ENCODE measurements around the gene VPS37B. TPM values are rescaled to one million over a fixed set of nuclear protein-coding genes. Genes with fewer than 3 reads are reported as not detected.

VPS37B gene
- total and polyA plus RNA-seq, 12 donors = 11.0 to 52.4 (median 28.0) TPM

- no peak overlapping the region for H3K4me3 ChIP-seq
- 27 to 49% (median 47%) methylated on average over 10 to 20 of the region's 20 CpGs for WGBS, 4 donors
- DNase-seq = peak in 3 of 7 donors; percentile 47 to 59 (median 47)
- H3K36me3 ChIP-seq (replicated peaks in 1 of 2) = peaks cover 0 to 13% of the 10 kb centered on the region in 2 donors
- no peaks in the 10 kb centered on the region for H3K27me3 ChIP-seq
- H3K9me3 ChIP-seq (replicated peaks in 1 of 3) = no peaks in the 10 kb centered on the region
- TF ChIP-seq, protein P1, sequence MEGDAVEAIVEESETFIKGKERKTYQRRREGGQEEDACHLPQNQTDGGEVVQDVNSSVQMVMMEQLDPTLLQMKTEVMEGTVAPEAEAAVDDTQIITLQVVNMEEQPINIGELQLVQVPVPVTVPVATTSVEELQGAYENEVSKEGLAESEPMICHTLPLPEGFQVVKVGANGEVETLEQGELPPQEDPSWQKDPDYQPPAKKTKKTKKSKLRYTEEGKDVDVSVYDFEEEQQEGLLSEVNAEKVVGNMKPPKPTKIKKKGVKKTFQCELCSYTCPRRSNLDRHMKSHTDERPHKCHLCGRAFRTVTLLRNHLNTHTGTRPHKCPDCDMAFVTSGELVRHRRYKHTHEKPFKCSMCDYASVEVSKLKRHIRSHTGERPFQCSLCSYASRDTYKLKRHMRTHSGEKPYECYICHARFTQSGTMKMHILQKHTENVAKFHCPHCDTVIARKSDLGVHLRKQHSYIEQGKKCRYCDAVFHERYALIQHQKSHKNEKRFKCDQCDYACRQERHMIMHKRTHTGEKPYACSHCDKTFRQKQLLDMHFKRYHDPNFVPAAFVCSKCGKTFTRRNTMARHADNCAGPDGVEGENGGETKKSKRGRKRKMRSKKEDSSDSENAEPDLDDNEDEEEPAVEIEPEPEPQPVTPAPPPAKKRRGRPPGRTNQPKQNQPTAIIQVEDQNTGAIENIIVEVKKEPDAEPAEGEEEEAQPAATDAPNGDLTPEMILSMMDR (IDR thresholded peaks at IDR 0.05) = no peak
- no peak for TF ChIP-seq POLR2A (IDR thresholded peaks at IDR 0.05)
- peaks cover 12 to 27% of the 10 kb centered on the region in 2 donors for H3K4me1 ChIP-seq (replicated peaks in 1 of 2)
- intact Hi-C loops (cut with DNase I) = no loop called here
- peak overlapping the region in 3 of 5 donors; percentile 62 to 91 (median 82) for H3K27ac ChIP-seq
These were observed 33.8 kb downstream of the VPS37B start for GRCh38 chr12:122862110-122862634.

DNA sequence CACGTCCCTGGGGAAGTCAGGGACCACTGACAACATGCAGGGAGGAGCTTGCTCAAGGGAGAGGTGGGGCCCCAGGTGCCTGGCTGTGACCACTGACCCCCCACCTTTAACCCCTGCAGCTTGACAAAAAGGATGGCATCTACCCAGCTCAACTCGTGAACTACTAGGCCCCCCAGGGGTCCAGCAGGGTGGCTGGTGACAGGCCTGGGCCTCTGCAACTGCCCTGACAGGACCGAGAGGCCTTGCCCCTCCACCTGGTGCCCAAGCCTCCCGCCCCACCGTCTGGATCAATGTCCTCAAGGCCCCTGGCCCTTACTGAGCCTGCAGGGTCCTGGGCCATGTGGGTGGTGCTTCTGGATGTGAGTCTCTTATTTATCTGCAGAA is 34.3 kb downstream of the VPS37B start:
- TF ChIP-seq, protein P1 (IDR thresholded peaks at IDR 0.05) = no peak
- no peak for TF ChIP-seq POLR2A (IDR thresholded peaks at IDR 0.05)
- intact Hi-C loops (cut with DNase I) = loop anchor here in 1 of 2 donors (2.0 kb wide), 1 partner anchor 89 kb away; no protein-coding TSS in a partner anchor
- Histone ChIP-seq H3K4me1 (replicated peaks in 1 of 2) (peaks cover 12 to 27% of the 10 kb centered on the region in 2 donors), H3K36me3 (replicated peaks in 1 of 2) (peaks cover 0 to 8% of the 10 kb centered on the region in 2 donors), H3K27me3 (no peaks in the 10 kb centered on the region), H3K9me3 (replicated peaks in 1 of 3) (no peaks in the 10 kb centered on the region), H3K27ac (peak overlapping the region in 3 of 5 donors; percentile 62 to 91 (median 82)), H3K4me3 (no peak overlapping the region)
- no peak for DNase-seq
- 52 to 71% (median 58%) methylated on average over 1 to 5 of the region's 5 CpGs for WGBS, 4 donors

DNA sequence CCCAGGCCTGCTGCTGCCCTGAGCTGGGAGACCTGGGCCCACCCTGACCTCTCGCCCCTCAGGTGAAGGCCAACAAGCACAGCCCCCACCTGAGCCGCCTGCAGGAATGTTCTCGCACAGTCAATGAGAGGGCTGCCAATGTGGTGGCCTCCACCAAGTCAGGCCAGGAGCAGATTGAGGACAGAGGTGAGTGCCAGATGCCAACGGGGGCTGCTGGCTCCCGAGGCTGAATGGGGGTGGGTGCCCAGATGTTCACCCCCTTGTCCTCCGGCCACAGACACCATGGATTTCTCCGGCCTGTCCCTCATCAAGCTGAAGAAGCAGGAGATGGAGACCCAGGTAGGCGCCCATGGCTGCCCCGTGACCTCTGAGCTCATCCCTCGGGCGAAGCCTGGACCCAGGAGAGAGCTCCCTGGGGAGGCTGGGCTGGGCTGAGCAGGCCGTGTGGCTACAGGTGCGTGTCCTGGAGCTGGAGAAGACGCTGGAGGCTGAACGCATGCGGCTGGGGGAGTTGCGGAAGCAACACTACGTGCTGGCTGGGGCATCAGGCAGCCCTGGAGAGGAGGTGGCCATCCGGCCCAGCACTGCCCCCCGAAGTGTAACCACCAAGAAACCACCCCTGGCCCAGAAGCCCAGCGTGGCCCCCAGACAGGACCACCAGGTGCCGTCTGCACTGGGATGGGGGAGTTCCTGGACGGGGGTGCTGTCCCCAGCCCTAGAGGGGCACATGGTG is 34.9 kb downstream of the VPS37B start:
- WGBS, 4 donors = 74 to 92% (median 78%) methylated on average over 10 to 23 of the region's 23 CpGs
- no peak for TF ChIP-seq POLR2A (IDR thresholded peaks at IDR 0.05)
- TF ChIP-seq, protein P1 (IDR thresholded peaks at IDR 0.05) = no peak
- peaks cover 12 to 27% of the 10 kb centered on the region in 2 donors for H3K4me1 ChIP-seq (replicated peaks in 1 of 2)
- H3K36me3 ChIP-seq (replicated peaks in 1 of 2) = peaks cover 0 to 3% of the 10 kb centered on the region in 2 donors
- H3K27ac ChIP-seq = peak overlapping the region in 4 of 5 donors; percentile 45 to 91 (median 72)
- DNase-seq = peak in 2 of 7 donors; percentile 30 to 47
- intact Hi-C loops (cut with DNase I) = loop anchor here in 1 of 2 donors (2.0 kb wide), 1 partner anchor 90 kb away; no protein-coding TSS in a partner anchor
- H3K4me3 ChIP-seq = no peak overlapping the region
- H3K9me3 ChIP-seq (replicated peaks in 1 of 3) = no peaks in the 10 kb centered on the region
- H3K27me3 ChIP-seq = no peaks in the 10 kb centered on the region

GRCh38 chr12:122860040-122860853 is 35.7 kb downstream of the VPS37B start:
- intact Hi-C loops (cut with DNase I) = loop anchor here in 1 of 2 donors (2.0 kb wide), 1 partner anchor 91 kb away; no protein-coding TSS in a partner anchor
- peak; percentile 86 to 95 (median 90) for DNase-seq
- TF ChIP-seq, protein P1 (IDR thresholded peaks at IDR 0.05) = peak; percentile 88 to 98 (median 98)
- no peak for TF ChIP-seq POLR2A (IDR thresholded peaks at IDR 0.05)
- 12 to 29% (median 26%) methylated on average over 10 to 28 of the region's 28 CpGs for WGBS, 4 donors
- H3K4me3 ChIP-seq = no peak overlapping the region
- H3K27ac ChIP-seq = peak overlapping the region in 4 of 5 donors; percentile 45 to 91 (median 72)
- H3K27me3 ChIP-seq = no peaks in the 10 kb centered on the region
- no peaks in the 10 kb centered on the region for H3K9me3 ChIP-seq (replicated peaks in 1 of 3)
- H3K4me1 ChIP-seq (replicated peaks in 1 of 2) = peaks cover 12 to 27% of the 10 kb centered on the region in 2 donors
- H3K36me3 ChIP-seq (replicated peaks in 1 of 2) = peaks cover 0 to 2% of the 10 kb centered on the region in 2 donors
